WTC11 (cell line): ENCODE results near the gene CDCP1. TPM values are rescaled to one million over a fixed set of nuclear protein-coding genes. Genes with fewer than 3 reads are reported as not detected.

Experiments used
- ATAC-seq: fragments of 200-7000 bp; cut with Tn5 transposase; 2 replicates; pipeline ENCODE4 v1.10.0; 2021; ENCODE audit warnings: mild to moderate bottlenecking, moderate library complexity
- CTCF ChIA-PET: fragments of 300-600 bp; sonication (Branson Sonifier 250); formaldehyde crosslinking; loops from one replicate; lab custom pipeline; 2021; ENCODE audit warnings: antibody characterized with exemption; lab: Charles Lee
- POLR2A ChIA-PET: fragments of 350-600 bp; sonication (Branson Sonifier 250); formaldehyde crosslinking; loops from one replicate; lab custom pipeline; 2021; ENCODE audit warnings: antibody characterized with exemption; lab: Charles Lee
- DNase-seq: peaks from one replicate; pipeline ENCODE4 v3.0.0; 2021; ENCODE audit warnings: low spot score
- H3K27ac Mint-ChIP-seq: 2 replicates; pipeline ENCODE4 v1.8.0; 2021; ENCODE audit warnings: mixed read lengths
- H3K27me3 Mint-ChIP-seq: 2 replicates; pipeline ENCODE4 v1.8.0; 2021; ENCODE audit warnings: low read depth, mild to moderate bottlenecking, moderate library complexity, mixed read lengths
- H3K36me3 Mint-ChIP-seq: 2 replicates; pipeline ENCODE4 v1.8.0; 2021; ENCODE audit warnings: mixed read lengths
- H3K4me1 Mint-ChIP-seq: 2 replicates; pipeline ENCODE4 v1.8.0; 2022; ENCODE audit warnings: mixed read lengths
- H3K4me3 Mint-ChIP-seq: 2 replicates; pipeline ENCODE4 v1.8.0; 2021; ENCODE audit warnings: mild to moderate bottlenecking, moderate library complexity, mixed read lengths
- H3K9me3 Mint-ChIP-seq: 2 replicates; pipeline ENCODE4 v1.8.0; 2021; ENCODE audit warnings: mixed read lengths
- ATF1 ChIP-seq: sonication (generic); formaldehyde crosslinking; IDR thresholded peaks from 2 replicates; pipeline ENCODE4 v1.8.1; 2023; ENCODE audit warnings: mild to moderate bottlenecking, moderate library complexity, missing genetic modification reagents
- ATF3 ChIP-seq: sonication (generic); formaldehyde crosslinking; conservative IDR thresholded peaks from 2 replicates; pipeline ENCODE4 v1.8.1; 2022; ENCODE audit warnings: mild to moderate bottlenecking, missing genetic modification reagents
- CREB1 ChIP-seq: sonication (generic); formaldehyde crosslinking; IDR thresholded peaks from 2 replicates; pipeline ENCODE4 v1.8.0; 2023; ENCODE audit warnings: mild to moderate bottlenecking, missing genetic modification reagents
- ELF4 ChIP-seq: sonication (generic); formaldehyde crosslinking; IDR thresholded peaks from 2 replicates; pipeline ENCODE4 v1.8.1; 2022; ENCODE audit warnings: low read depth, mild to moderate bottlenecking, moderate library complexity, missing genetic modification reagents
- ERG ChIP-seq: fragments of 250-450 bp; sonication (Bioruptor Pico); IDR thresholded peaks from 2 replicates; pipeline ENCODE4 v1.8.0; 2021; ENCODE audit warnings: mild to moderate bottlenecking
- ESRRA ChIP-seq: sonication (generic); formaldehyde crosslinking; IDR thresholded peaks from 2 replicates; pipeline ENCODE4 v1.8.1; 2022; ENCODE audit warnings: mild to moderate bottlenecking, missing genetic modification reagents, borderline replicate concordance
- FOXP4 ChIP-seq: sonication (generic); formaldehyde crosslinking; IDR thresholded peaks from 2 replicates; pipeline ENCODE4 v1.8.0; 2022; ENCODE audit warnings: mild to moderate bottlenecking, missing genetic modification reagents
- GABPB1 ChIP-seq: sonication (generic); formaldehyde crosslinking; IDR thresholded peaks from 2 replicates; pipeline ENCODE4 v1.8.1; 2023; ENCODE audit warnings: mild to moderate bottlenecking, missing genetic modification reagents
- HMGA2 ChIP-seq: fragments of 250-450 bp; sonication (Bioruptor Pico); IDR thresholded peaks from 2 replicates; pipeline ENCODE4 v1.4.0; 2021; ENCODE audit warnings: mild to moderate bottlenecking, moderate library complexity
- IRF1 ChIP-seq: sonication (generic); formaldehyde crosslinking; IDR thresholded peaks from 2 replicates; pipeline ENCODE4 v1.8.0; 2023; ENCODE audit warnings: missing genetic modification reagents
- JAZF1 ChIP-seq: fragments of 250-450 bp; sonication (Bioruptor Pico); IDR thresholded peaks from 2 replicates; pipeline ENCODE4 v1.9.0; 2021; ENCODE audit warnings: moderate library complexity, mild to moderate bottlenecking, inconsistent platforms
- JUN ChIP-seq: sonication (generic); formaldehyde crosslinking; IDR thresholded peaks from 2 replicates; pipeline ENCODE4 v1.8.0; 2023; ENCODE audit warnings: mild to moderate bottlenecking, missing genetic modification reagents
- NFATC4 ChIP-seq: fragments of 250-450 bp; sonication (Bioruptor Pico); IDR thresholded peaks from 2 replicates; pipeline ENCODE4 v1.9.0; 2021; ENCODE audit warnings: mild to moderate bottlenecking
- NFE2L1 ChIP-seq: sonication (generic); formaldehyde crosslinking; IDR thresholded peaks from 2 replicates; pipeline ENCODE4 v1.8.1; 2023; ENCODE audit warnings: missing genetic modification reagents
- NR1H2 ChIP-seq: sonication (generic); formaldehyde crosslinking; IDR thresholded peaks from 2 replicates; pipeline ENCODE4 v1.9.0; 2021; ENCODE audit warnings: mild to moderate bottlenecking, moderate library complexity, missing genetic modification reagents
- NR2C2 ChIP-seq: sonication (generic); formaldehyde crosslinking; IDR thresholded peaks from 2 replicates; pipeline ENCODE4 v1.8.0; 2022; ENCODE audit warnings: mild to moderate bottlenecking, missing genetic modification reagents
- OVOL2 ChIP-seq: fragments of 250-450 bp; sonication (Bioruptor Pico); IDR thresholded peaks from 2 replicates; pipeline ENCODE4 v1.9.0; 2021; ENCODE audit warnings: mild to moderate bottlenecking, borderline replicate concordance
- PREB ChIP-seq: sonication (generic); formaldehyde crosslinking; IDR thresholded peaks from 2 replicates; pipeline ENCODE4 v1.8.1; 2022; ENCODE audit warnings: mild to moderate bottlenecking, missing genetic modification reagents, moderate library complexity, borderline replicate concordance
- RORB ChIP-seq: fragments of 250-450 bp; sonication (Bioruptor Pico); IDR thresholded peaks from 2 replicates; pipeline ENCODE4 v1.9.0; 2021; ENCODE audit warnings: mild to moderate bottlenecking
- ZMAT4 ChIP-seq: fragments of 250-450 bp; sonication (Bioruptor Pico); IDR thresholded peaks from 2 replicates; pipeline ENCODE4 v1.9.0; 2021; ENCODE audit warnings: mild to moderate bottlenecking
- ZNF121 ChIP-seq: sonication (generic); formaldehyde crosslinking; IDR thresholded peaks from 2 replicates; pipeline ENCODE4 v1.8.0; 2023; ENCODE audit warnings: missing genetic modification reagents
- ZNF219 ChIP-seq: sonication (generic); formaldehyde crosslinking; IDR thresholded peaks from 2 replicates; pipeline ENCODE4 v1.8.0; 2023; ENCODE audit warnings: missing genetic modification reagents, mild to moderate bottlenecking, borderline replicate concordance
- ZNF281 ChIP-seq: sonication (generic); formaldehyde crosslinking; IDR thresholded peaks from 2 replicates; pipeline ENCODE4 v1.8.0; 2023; ENCODE audit warnings: mild to moderate bottlenecking, missing genetic modification reagents
- ZSCAN18 ChIP-seq: fragments of 250-450 bp; sonication (Bioruptor Pico); IDR thresholded peaks from 2 replicates; pipeline ENCODE4 v2.1.2; 2022; ENCODE audit warnings: mild to moderate bottlenecking, moderate library complexity
- total RNA-seq: library from RNA; stranded (reverse); gene quantifications from 3 replicates; pipeline ENCODE4 v1.2.3, GENCODE V29; 2021

Gene CDCP1
- total RNA-seq, 1 experiment from 2014 or later = 14.6 TPM

GRCh38 chr3:45186871-45187270 is 40.7 kb upstream of the CDCP1 start:
- DNase-seq = no peak
- H3K9me3 Mint-ChIP-seq = no peaks in the 10 kb centered on the region
- ChIA-PET POLR2A (no interaction called here), CTCF (interaction anchor here (0.6 kb wide), 1 partner anchor 132 kb away, joined by 3 read pairs; no protein-coding TSS in a partner anchor)
- H3K27me3 Mint-ChIP-seq = peaks cover 2% of the 10 kb centered on the region; the same call in 1 of the 2 replicates
- TF ChIP-seq ZMAT4 (CRISPR knock-in tag) (no peak), PREB (CRISPR knock-in tag) (no peak), NFE2L1 (CRISPR knock-in tag) (no peak), OVOL2 (CRISPR knock-in tag) (no peak), JAZF1 (CRISPR knock-in tag) (no peak), IRF1 (CRISPR knock-in tag) (no peak), ZNF121 (CRISPR knock-in tag) (no peak), CREB1 (no peak), ZSCAN18 (CRISPR knock-in tag) (no peak), ZNF281 (CRISPR knock-in tag) (no peak), NR1H2 (no peak), HMGA2 (CRISPR knock-in tag) (no peak), ATF3 (CRISPR knock-in tag) (no peak), ZNF219 (CRISPR knock-in tag) (no peak), ESRRA (no peak), NFATC4 (CRISPR knock-in tag) (no peak)
- no peak overlapping the region for H3K4me3 Mint-ChIP-seq
- H3K4me1 Mint-ChIP-seq = peaks cover 13% of the 10 kb centered on the region
- no peak for ATAC-seq
- no peaks in the 10 kb centered on the region for H3K36me3 Mint-ChIP-seq
- no peak overlapping the region for H3K27ac Mint-ChIP-seq

GRCh38 chr3:45185461-45185860 is 39.3 kb upstream of the CDCP1 start:
- no peak for ATAC-seq
- Mint-ChIP-seq H3K27ac (no peak overlapping the region), H3K27me3 (peaks cover 2% of the 10 kb centered on the region; the same call in 1 of the 2 replicates), H3K36me3 (no peaks in the 10 kb centered on the region), H3K4me3 (no peak overlapping the region), H3K4me1 (peaks cover 13% of the 10 kb centered on the region), H3K9me3 (no peaks in the 10 kb centered on the region)
- DNase-seq = no peak
- ChIA-PET POLR2A (no interaction called here), CTCF (interaction anchor here (0.5 to 2.8 kb wide), 2 partner anchors 25 to 96 kb away, joined by 3 to 9 read pairs; no protein-coding TSS in a partner anchor)
- TF ChIP-seq NR1H2 (no peak), FOXP4 (CRISPR knock-in tag) (no peak), JUN (CRISPR knock-in tag) (no peak), ERG (no peak), ATF1 (CRISPR knock-in tag) (no peak), ZNF121 (CRISPR knock-in tag) (no peak), GABPB1 (no peak), PREB (CRISPR knock-in tag) (no peak), RORB (CRISPR knock-in tag) (no peak), ELF4 (no peak), NR2C2 (CRISPR knock-in tag) (no peak), HMGA2 (CRISPR knock-in tag) (no peak)
